GM21515 (cell line): ENCODE data around the gene AATK.

Experiments
- ATAC-seq: cut with Tn5 transposase; IDR thresholded peaks from one replicate; pipeline ENCODE4 v1.9.1; 2021; ENCODE audit not compliant: unreplicated experiment

AATK gene, protein sequence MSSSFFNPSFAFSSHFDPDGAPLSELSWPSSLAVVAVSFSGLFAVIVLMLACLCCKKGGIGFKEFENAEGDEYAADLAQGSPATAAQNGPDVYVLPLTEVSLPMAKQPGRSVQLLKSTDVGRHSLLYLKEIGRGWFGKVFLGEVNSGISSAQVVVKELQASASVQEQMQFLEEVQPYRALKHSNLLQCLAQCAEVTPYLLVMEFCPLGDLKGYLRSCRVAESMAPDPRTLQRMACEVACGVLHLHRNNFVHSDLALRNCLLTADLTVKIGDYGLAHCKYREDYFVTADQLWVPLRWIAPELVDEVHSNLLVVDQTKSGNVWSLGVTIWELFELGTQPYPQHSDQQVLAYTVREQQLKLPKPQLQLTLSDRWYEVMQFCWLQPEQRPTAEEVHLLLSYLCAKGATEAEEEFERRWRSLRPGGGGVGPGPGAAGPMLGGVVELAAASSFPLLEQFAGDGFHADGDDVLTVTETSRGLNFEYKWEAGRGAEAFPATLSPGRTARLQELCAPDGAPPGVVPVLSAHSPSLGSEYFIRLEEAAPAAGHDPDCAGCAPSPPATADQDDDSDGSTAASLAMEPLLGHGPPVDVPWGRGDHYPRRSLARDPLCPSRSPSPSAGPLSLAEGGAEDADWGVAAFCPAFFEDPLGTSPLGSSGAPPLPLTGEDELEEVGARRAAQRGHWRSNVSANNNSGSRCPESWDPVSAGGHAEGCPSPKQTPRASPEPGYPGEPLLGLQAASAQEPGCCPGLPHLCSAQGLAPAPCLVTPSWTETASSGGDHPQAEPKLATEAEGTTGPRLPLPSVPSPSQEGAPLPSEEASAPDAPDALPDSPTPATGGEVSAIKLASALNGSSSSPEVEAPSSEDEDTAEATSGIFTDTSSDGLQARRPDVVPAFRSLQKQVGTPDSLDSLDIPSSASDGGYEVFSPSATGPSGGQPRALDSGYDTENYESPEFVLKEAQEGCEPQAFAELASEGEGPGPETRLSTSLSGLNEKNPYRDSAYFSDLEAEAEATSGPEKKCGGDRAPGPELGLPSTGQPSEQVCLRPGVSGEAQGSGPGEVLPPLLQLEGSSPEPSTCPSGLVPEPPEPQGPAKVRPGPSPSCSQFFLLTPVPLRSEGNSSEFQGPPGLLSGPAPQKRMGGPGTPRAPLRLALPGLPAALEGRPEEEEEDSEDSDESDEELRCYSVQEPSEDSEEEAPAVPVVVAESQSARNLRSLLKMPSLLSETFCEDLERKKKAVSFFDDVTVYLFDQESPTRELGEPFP (N-terminal part only)

DNA sequence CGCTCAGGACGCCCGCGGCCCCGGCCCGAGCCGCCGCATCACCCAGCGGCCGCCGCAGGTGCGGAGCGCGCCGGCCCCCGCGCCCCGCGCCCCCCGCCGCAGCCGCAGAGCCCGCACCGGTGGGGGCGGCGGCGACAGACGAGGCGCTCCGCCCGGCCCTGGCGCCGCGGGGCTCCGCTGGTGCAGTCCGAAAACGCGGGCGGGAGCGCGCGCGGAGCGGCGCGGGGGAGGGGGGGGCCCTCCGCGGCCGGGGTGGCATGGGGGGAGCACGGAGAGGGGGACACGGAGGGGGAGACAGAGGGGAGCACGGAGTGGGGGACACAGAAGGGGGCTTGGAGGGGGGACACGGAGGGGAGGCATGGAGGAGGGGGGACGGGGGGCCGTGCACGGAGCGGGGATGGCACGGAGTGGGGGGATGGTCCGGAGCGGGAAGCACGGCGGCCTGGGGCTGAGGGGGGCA, at the start of gene AATK:
TSS of gene AATK (minus strand) at position 189 of the 460 bp plus-strand sequence. CDS start 229 bp downstream, outside the sequence.
- ATAC-seq: no peak

- no peak for ATAC-seq
Observed at GRCh38 chr17:81213978-81214377, 48.0 kb upstream of the AATK start.

GRCh38 chr17:81212365-81212764, 46.3 kb upstream of the AATK start:
- ATAC-seq: no peak

- ATAC-seq: no peak
Observed at GRCh38 chr17:81210868-81211267, 44.8 kb upstream of the AATK start.

DNA sequence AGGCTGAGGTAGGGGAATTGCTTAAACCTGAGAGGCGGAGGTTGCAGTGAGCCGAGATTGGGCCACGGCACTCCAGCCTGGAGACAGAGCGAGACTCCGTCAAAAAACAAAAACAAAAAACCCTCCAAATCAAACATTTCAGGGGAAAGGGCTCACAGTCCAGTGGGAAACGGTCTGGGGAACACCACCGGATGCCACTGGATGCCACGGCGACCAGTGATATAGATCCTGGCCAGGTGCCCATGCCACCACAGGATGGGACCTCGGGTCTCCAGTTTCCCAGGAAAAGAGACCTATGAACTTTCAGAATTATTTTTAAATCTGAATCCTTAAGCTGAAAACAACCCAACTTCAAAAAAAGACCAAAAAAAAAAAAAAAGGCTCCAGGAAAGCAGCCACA, 44.4 kb upstream of the AATK start:
- ATAC-seq: no peak

- ATAC-seq: no peak
Observed at GRCh38 chr17:81209141-81209540, 43.1 kb upstream of the AATK start.

GRCh38 chr17:81208651-81209050, 42.6 kb upstream of the AATK start:
- ATAC-seq: no peak

- no peak for ATAC-seq
Observed at GRCh38 chr17:81207610-81208581, 41.9 kb upstream of the AATK start.

GRCh38 chr17:81206657-81207056, 40.6 kb upstream of the AATK start:
- ATAC-seq: no peak

DNA sequence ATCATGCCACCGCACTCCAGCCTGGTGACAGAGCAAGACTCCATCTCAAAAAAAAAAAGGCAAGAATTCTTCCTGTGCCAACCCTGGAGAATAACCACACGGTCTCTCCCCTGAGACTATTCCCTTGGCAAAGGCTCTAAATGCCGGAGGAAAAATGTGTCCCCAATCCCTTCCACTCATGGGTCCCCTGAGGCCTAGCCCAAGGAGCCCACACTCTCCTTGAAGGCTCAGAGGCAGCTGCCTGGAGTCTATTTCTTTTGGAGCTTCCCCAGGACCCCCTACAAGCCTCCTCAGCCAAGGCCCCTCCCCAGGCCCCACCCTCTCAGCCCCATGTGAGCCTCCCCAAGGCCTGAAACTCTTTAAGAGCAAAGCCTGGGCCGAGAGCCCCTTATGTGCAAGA, 40.1 kb upstream of the AATK start:
- no peak for ATAC-seq

DNA sequence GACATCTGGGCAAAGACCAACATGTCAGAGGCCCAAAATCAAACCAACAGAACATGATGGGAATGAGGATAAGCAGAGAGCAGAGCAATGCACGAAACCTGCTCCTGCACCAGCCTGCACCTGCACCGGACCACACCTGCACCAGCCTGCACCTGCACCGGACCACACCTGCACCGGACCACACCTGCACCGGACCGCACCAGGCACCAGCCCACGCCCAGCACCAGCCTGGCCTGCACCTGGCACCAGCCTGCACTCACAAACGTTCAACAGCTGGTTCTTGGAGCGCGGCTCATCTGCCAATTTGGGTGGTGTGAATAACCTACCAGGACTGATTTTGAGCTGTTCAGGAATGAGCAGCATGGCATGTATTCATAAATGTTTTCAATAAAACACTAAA, 38.6 kb upstream of the AATK start:
- ATAC-seq: no peak

DNA sequence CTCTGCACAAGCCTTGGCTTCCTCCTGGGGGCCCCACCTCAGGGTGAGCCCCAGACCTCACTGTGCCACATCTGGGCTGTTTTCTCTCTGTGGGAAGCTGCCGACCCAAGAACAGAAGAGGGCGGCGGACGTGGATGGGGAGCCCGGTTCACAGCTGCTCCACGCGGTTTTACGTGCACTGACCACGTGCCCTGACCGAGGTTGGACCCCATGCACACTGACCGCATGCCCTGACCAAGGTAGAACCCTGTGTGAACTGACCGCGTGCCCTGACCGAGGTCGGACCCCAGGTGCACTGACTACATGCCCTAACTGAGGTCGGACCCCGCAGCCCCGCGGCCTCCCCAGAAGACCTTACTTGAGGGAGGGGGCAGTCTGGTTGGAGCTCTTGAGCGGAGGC, 37.1 kb upstream of the AATK start:
- no peak for ATAC-seq

GRCh38 chr17:81202318-81202717, 36.3 kb upstream of the AATK start:
- no peak for ATAC-seq

DNA sequence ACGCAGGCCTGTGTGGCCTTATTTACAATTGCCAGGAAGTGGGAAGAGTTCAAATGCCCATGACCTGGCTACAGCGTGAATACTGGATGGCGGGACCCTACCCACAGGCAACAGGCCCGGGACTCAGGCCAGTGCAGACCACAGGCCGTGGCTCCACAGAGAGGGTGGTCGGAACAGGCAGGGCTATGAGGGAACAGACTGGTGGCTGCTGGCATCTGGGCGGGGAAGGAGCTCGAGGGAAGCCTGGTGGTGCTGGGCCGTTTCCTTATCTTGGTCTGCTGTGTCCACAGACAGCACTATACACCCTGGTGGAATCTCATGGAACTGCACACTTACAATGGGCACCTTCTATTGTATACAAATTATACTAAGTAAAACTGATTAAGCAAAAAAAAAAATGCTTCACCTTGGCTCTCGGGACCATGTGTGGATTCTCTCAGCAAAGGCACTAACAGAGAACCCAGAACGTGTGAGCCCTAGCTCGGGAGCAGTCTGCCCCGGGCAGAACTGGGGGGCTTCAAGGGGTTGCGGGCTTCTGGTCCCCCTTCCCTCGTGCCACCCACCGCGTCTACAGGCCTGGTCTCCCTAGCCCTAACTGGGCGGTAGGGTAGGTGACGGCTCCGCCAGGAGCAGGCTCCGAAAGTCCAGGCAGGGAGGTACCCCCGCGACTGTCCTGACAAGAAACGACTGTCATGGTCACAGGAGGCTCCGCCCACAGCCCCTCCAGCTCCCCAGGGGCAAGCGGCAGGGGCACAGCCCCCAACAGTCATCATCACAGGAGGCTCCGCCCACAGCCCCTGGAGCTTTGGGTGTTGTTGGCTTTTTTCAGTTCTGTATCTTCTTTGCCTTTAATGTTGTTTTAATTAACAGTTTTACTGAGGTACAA, 34.9 kb upstream of the AATK start:
- ATAC-seq: no peak

DNA sequence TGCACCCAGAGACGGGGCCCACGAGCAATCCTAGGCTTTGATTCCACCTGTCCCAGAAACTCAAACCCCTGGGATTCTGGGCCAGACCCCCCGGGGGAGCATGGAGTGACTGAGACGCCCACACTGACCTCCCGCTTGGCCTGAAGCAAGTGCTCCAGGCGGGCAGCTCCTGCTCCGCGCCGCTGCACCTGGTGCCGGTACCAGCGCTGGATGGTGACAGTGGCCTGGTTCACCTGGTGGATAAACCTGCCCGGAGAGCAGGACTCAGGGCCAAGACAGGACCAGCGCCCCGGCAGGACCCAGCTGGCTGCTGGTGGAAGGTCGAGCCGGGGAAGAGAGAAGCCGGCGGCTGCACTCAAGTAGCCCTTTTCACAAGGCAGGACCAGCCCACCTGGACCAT, 34.2 kb upstream of the AATK start:
- no peak for ATAC-seq

DNA sequence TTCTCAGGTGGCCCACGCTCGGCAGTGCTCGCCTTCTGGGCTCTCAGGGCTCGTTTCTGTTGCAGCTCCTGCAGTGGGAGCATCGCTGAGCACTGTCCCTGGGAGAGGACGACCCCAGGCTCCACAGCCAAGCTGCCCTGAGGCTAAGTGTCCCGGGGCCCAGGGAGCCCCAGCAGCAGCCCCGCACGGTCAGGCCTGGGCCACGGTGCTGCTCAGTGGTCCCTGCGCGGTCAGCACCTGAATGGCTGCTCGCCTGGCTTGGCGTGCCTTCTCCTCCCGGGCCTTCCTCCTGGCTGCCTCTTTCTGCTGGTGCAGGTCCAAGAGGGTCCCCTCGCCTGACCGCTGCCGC, 33.4 kb upstream of the AATK start:
- no peak for ATAC-seq

DNA sequence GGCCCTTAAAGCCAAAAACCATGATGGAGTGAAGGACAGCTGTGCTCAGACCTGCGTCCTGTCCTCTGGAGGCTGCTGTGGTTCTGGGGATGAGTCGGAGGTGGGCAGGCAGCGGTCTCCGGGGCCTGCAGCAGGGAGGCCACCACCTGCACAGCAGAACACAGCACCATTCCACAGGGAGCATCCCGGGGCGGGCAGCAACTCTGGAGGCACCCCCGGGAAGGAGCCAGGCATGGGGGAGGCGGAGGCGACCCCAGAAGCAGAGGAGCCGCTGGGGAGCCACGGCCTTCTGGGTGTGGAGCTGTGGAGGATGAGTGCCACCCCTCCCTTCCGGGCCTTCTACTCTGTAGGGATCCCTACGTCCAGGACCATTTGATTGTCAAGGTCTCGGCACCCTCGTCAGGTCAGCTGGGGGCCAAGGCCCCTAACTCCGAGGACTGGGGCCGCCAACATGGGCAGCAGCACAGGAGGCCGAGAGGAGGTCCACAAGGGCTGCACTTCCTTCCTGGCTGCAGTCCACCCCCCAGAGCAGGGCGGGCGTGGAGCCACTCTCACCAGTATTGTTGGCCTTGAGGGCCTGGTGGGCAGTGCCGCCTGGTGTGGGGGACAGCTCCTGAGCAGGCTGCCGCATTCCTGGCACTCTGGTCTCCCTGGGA, 32.9 kb upstream of the AATK start:
- ATAC-seq: no peak

- no peak for ATAC-seq
Observed at GRCh38 chr17:81197831-81198490, 31.9 kb upstream of the AATK start.
